H9 (cell line): ENCODE measurements around the gene PHTF2. TPM values are rescaled to one million over a fixed set of nuclear protein-coding genes. Genes with fewer than 3 reads are reported as not detected.

ENCODE experiments used
- DNase-seq: peaks from one replicate; pipeline ENCODE4 v3.0.0-alpha.2; 2017
- H2AFZ ChIP-seq: one replicate; pipeline ENCODE4 v1.6.1; 2013; ENCODE audit warnings: mild to moderate bottlenecking, low read length, control low read depth, moderate library complexity
- H2AK5ac ChIP-seq: 2 replicates; pipeline ENCODE4 v1.6.1; 2013; ENCODE audit warnings: low read length, control low read depth, mixed read lengths; ENCODE audit not compliant: insufficient read length
- H2BK120ac ChIP-seq: one replicate; pipeline ENCODE4 v1.6.1; 2013; ENCODE audit warnings: low read depth, mild to moderate bottlenecking, low read length, control low read depth, inconsistent platforms; ENCODE audit not compliant: poor library complexity, severe bottlenecking
- H2BK12ac ChIP-seq: 2 replicates; pipeline ENCODE4 v1.6.1; 2013; ENCODE audit warnings: low read length, control low read depth, mixed read lengths, low read depth; ENCODE audit not compliant: insufficient read length
- H2BK15ac ChIP-seq: 2 replicates; pipeline ENCODE4 v1.6.1; 2013; ENCODE audit warnings: low read depth, low read length, control low read depth
- H2BK20ac ChIP-seq: one replicate; pipeline ENCODE4 v1.6.1; 2013; ENCODE audit warnings: low read depth, mild to moderate bottlenecking, low read length, control low read depth, inconsistent platforms; ENCODE audit not compliant: poor library complexity, severe bottlenecking
- H2BK5ac ChIP-seq: 2 replicates; pipeline ENCODE4 v1.6.1; 2013; ENCODE audit warnings: low read length, control low read depth, mixed read lengths; ENCODE audit not compliant: insufficient read length
- H3K14ac ChIP-seq: 2 replicates; pipeline ENCODE4 v1.6.1; 2013; ENCODE audit warnings: low read length, control low read depth; ENCODE audit not compliant: insufficient read depth
- H3K18ac ChIP-seq: 2 replicates; pipeline ENCODE4 v1.6.1; 2013; ENCODE audit warnings: low read depth, mild to moderate bottlenecking, mixed read lengths, low read length, control low read depth; ENCODE audit not compliant: insufficient read length
- H3K23ac ChIP-seq: 2 replicates; pipeline ENCODE4 v1.6.1; 2013; ENCODE audit warnings: low read length, control low read depth, mixed read lengths, low read depth; ENCODE audit not compliant: insufficient read length
- H3K23me2 ChIP-seq: 2 replicates; pipeline ENCODE4 v1.6.1; 2013; ENCODE audit warnings: low read depth, mild to moderate bottlenecking, mixed read lengths, low read length, control low read depth; ENCODE audit not compliant: insufficient read length, poor library complexity, severe bottlenecking
- H3K27ac ChIP-seq: 2 replicates; pipeline ENCODE4 v1.5.1; 2013; ENCODE audit warnings: low read length, control low read depth, mixed read lengths, low read depth; ENCODE audit not compliant: insufficient read length
- H3K27me3 ChIP-seq: 2 replicates; pipeline ENCODE4 v1.6.1; 2013; ENCODE audit warnings: low read length, control low read depth, inconsistent platforms; ENCODE audit not compliant: insufficient read depth
- H3K4ac ChIP-seq: 2 replicates; pipeline ENCODE4 v1.6.1; 2013; ENCODE audit warnings: low read depth, mild to moderate bottlenecking, control low read depth, inconsistent platforms, low read length, moderate library complexity
- H3K4me1 ChIP-seq: 2 replicates; pipeline ENCODE4 v1.6.1; 2013; ENCODE audit warnings: low read length, control low read depth, inconsistent platforms; ENCODE audit not compliant: insufficient read depth
- H3K4me2 ChIP-seq: 2 replicates; pipeline ENCODE4 v1.6.1; 2013; ENCODE audit warnings: low read length, control low read depth, mixed read lengths; ENCODE audit not compliant: insufficient read length, insufficient read depth
- H3K56ac ChIP-seq: 2 replicates; pipeline ENCODE4 v1.6.1; 2013; ENCODE audit warnings: low read depth, mild to moderate bottlenecking, mixed read lengths, low read length, control low read depth; ENCODE audit not compliant: insufficient read length
- H3K79me1 ChIP-seq: 2 replicates; pipeline ENCODE4 v1.6.1; 2013; ENCODE audit warnings: low read depth, mild to moderate bottlenecking, moderate library complexity, low read length, control low read depth, inconsistent platforms; ENCODE audit not compliant: insufficient read depth, poor library complexity, severe bottlenecking
- H3K79me2 ChIP-seq: 2 replicates; pipeline ENCODE4 v1.6.1; 2013; ENCODE audit warnings: low read length, control low read depth, inconsistent platforms; ENCODE audit not compliant: insufficient read depth
- H3K9ac ChIP-seq: 2 replicates; pipeline ENCODE4 v1.6.1; 2013; ENCODE audit warnings: low read length, control low read depth, mixed read lengths; ENCODE audit not compliant: insufficient read length; ENCODE audit errors: extremely low read depth
- H3K9me3 ChIP-seq: one replicate; pipeline ENCODE4 v1.6.1; 2013; ENCODE audit warnings: low read depth, low read length, inconsistent platforms; ENCODE audit not compliant: control insufficient read depth
- H3T11ph ChIP-seq: one replicate; pipeline ENCODE4 v1.6.1; 2013; ENCODE audit warnings: mild to moderate bottlenecking, low read length, control low read depth, inconsistent platforms
- H4K20me1 ChIP-seq: one replicate; pipeline ENCODE4 v1.6.1; 2013; ENCODE audit not compliant: control insufficient read depth, insufficient read length, insufficient read depth
- H4K5ac ChIP-seq: 2 replicates; pipeline ENCODE4 v1.6.1; 2013; ENCODE audit warnings: low read depth, mild to moderate bottlenecking, mixed read lengths, low read length, control low read depth; ENCODE audit not compliant: insufficient read length
- H4K8ac ChIP-seq: replicated peaks from 2 replicates; pipeline ENCODE4 v1.6.1; 2013; ENCODE audit warnings: low read length, control low read depth, mixed read lengths, low read depth; ENCODE audit not compliant: insufficient read length
- H4K91ac ChIP-seq: 2 replicates; pipeline ENCODE4 v1.6.1; 2013; ENCODE audit warnings: low read depth, mild to moderate bottlenecking, moderate library complexity, mixed read lengths, low read length, control low read depth; ENCODE audit not compliant: insufficient read length
- H3K27ac Mint-ChIP-seq, 3 experiments: 2 replicates in 2 of 3; 3 replicates in 1 of 3; pipeline ENCODE4 v1.8.0; 2020 to 2021; ENCODE audit warnings: mixed read lengths in 3 of 3, mild to moderate bottlenecking in 1 of 3, moderate library complexity in 1 of 3
- H3K27me3 Mint-ChIP-seq: 2 replicates; pipeline ENCODE4 v1.8.0; 2021; ENCODE audit warnings: low read depth, mild to moderate bottlenecking, moderate library complexity, mixed read lengths
- H3K36me3 Mint-ChIP-seq, 3 experiments: 2 replicates in 2 of 3; 3 replicates in 1 of 3; pipeline ENCODE4 v1.8.0; 2020 to 2021; ENCODE audit warnings: low read depth in 3 of 3, mixed read lengths in 3 of 3; ENCODE audit not compliant: insufficient read depth in 1 of 3
- H3K4me1 Mint-ChIP-seq, 2 experiments: 2 replicates each; pipeline ENCODE4 v1.8.0; 2020; ENCODE audit warnings: mixed read lengths in 2 of 2
- H3K4me3 Mint-ChIP-seq, 2 experiments: 2 replicates in 1 of 2; 3 replicates in 1 of 2; pipeline ENCODE4 v1.8.0; 2020 to 2021; ENCODE audit warnings: mild to moderate bottlenecking in 2 of 2, mixed read lengths in 2 of 2, moderate library complexity in 1 of 2
- H3K9me3 Mint-ChIP-seq, 2 experiments: 2 replicates in 1 of 2; 3 replicates in 1 of 2; pipeline ENCODE4 v1.8.0; 2020; ENCODE audit warnings: mild to moderate bottlenecking in 2 of 2, mixed read lengths in 2 of 2, moderate library complexity in 1 of 2
- WGBS: extraction: QIAGEN DNeasy Blood & Tissue Kit; methylation state at CpG from one replicate; pipeline ENCODE4 v1.1.7; 2013; ENCODE audit warnings: missing lambda C conversion rate, low lambda C conversion rate, mixed read lengths; ENCODE audit not compliant: insufficient read length; ENCODE audit errors: extremely low coverage; 5-methylcytosine and 5-hydroxymethylcytosine counted together
- total RNA-seq: library from RNA; stranded (reverse); gene quantifications from 2 replicates; pipeline ENCODE4 v1.2.1, GENCODE V29; 2021
- TF ChIP-seq, protein P1 (sequence below): fragments of 200-600 bp; sonication (generic); conservative IDR thresholded peaks from 3 replicates; pipeline ENCODE4 v1.8.0; 2021; ENCODE audit warnings: antibody characterized with exemption, mild to moderate bottlenecking

PHTF2 gene
- total RNA-seq, 1 experiment from 2014 or later, result 16.2 TPM

DNA sequence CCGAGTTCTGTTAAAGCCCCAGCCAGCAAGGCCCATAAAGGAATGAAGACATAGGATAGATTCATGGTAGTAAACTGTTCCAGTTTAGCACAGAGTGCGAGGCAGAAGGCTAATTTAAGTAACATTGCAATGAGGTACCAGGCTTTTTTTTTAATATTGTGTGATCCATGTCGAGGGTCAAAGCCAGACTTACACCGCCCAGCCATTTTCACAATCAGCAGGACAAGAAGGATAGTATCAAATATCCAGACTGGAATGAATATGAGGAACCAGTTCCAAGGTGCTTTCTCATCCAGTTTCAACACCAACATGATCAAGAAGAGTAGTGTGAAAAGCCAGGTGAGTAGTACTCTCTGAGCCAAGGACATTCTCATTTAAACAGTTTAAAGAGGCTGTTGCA, 4.6 kb upstream of the PHTF2 start:
- H3K27ac Mint-ChIP-seq, result peak overlapping the region in 1 of 3 experiments; percentile 17; a peak in 1 of 7 replicates
- H3K4me2 ChIP-seq, result no peak overlapping the region

More for the DNA sequence above, 4.6 kb upstream of the PHTF2 start:
- Histone ChIP-seq H3K79me1 (no peaks in the 10 kb centered on the region), H4K8ac (no peak overlapping the region), H3K23ac (no peak overlapping the region), H4K20me1 (no peaks in the 10 kb centered on the region), H2BK5ac (no peak overlapping the region), H3K23me2 (no peaks in the 10 kb centered on the region), H3K14ac (no peak overlapping the region), H3K9ac (no peak overlapping the region), H3K79me2 (peaks cover 8% of the 10 kb centered on the region; the same call in 1 of the 2 replicates), H3K4ac (no peak overlapping the region), H2BK15ac (no peak overlapping the region), H3K18ac (no peak overlapping the region), H4K91ac (no peak overlapping the region), H3K9me3 (no peaks in the 10 kb centered on the region), H2BK20ac (no peak overlapping the region), H2BK120ac (no peak overlapping the region), H4K5ac (no peak overlapping the region), H3T11ph (no peak overlapping the region), H3K27ac (no peak overlapping the region), H3K4me1 (no peaks in the 10 kb centered on the region), H2BK12ac (no peak overlapping the region), H3K27me3 (no peaks in the 10 kb centered on the region), H3K56ac (no peak overlapping the region), H2AK5ac (no peak overlapping the region), H2AFZ (no peak overlapping the region)
- Mint-ChIP-seq H3K9me3 (no peaks in the 10 kb centered on the region), H3K27me3 (no peaks in the 10 kb centered on the region), H3K4me3 (no peak overlapping the region), H3K4me1 (peaks cover 19 to 23% of the 10 kb centered on the region in 2 experiments), H3K36me3 (peaks cover 5 to 14% (median 10%) of the 10 kb centered on the region in 3 experiments; a peak in 6 of 7 replicates)
- TF ChIP-seq, protein P1, sequence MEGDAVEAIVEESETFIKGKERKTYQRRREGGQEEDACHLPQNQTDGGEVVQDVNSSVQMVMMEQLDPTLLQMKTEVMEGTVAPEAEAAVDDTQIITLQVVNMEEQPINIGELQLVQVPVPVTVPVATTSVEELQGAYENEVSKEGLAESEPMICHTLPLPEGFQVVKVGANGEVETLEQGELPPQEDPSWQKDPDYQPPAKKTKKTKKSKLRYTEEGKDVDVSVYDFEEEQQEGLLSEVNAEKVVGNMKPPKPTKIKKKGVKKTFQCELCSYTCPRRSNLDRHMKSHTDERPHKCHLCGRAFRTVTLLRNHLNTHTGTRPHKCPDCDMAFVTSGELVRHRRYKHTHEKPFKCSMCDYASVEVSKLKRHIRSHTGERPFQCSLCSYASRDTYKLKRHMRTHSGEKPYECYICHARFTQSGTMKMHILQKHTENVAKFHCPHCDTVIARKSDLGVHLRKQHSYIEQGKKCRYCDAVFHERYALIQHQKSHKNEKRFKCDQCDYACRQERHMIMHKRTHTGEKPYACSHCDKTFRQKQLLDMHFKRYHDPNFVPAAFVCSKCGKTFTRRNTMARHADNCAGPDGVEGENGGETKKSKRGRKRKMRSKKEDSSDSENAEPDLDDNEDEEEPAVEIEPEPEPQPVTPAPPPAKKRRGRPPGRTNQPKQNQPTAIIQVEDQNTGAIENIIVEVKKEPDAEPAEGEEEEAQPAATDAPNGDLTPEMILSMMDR, result no peak
- no peak for DNase-seq
- WGBS, result no CpG with 5 or more reads among the region's 4 CpGs
